DOHH2 (cell line): Measurements from ENCODE around the gene SORBS1.
A peak's percentile ranks its signal among the peaks of the same experiment; 100 is the strongest.

Experiments
- H3F3A ChIP-seq: fragments of 200-600 bp; sonication (generic), shearing (Covaris generic); 2 replicates; pipeline ENCODE4 v1.6.0; 2016; ENCODE audit warnings: antibody characterized with exemption, mild to moderate bottlenecking; ENCODE audit not compliant: control insufficient read depth, insufficient read depth
- H3K27ac ChIP-seq: fragments of 200-600 bp; sonication (generic); 2 replicates; pipeline ENCODE4 v1.5.1; 2014; ENCODE audit warnings: low read depth, mild to moderate bottlenecking, low read length, moderate library complexity
- H3K27me3 ChIP-seq: fragments of 200-600 bp; sonication (generic); 2 replicates; pipeline ENCODE4 v1.6.1; 2014; ENCODE audit warnings: mild to moderate bottlenecking, low read length, mixed read lengths; ENCODE audit not compliant: control insufficient read depth
- H3K36me3 ChIP-seq: fragments of 200-600 bp; sonication (generic); 2 replicates; pipeline ENCODE4 v1.6.1; 2014; ENCODE audit warnings: mild to moderate bottlenecking, low read length, moderate library complexity, mixed read lengths; ENCODE audit not compliant: control insufficient read depth
- H3K4me1 ChIP-seq: fragments of 200-600 bp; sonication (generic); 2 replicates; pipeline ENCODE4 v1.6.1; 2014; ENCODE audit warnings: mild to moderate bottlenecking, low read length, mixed read lengths; ENCODE audit not compliant: control insufficient read depth
- H3K4me2 ChIP-seq: fragments of 200-600 bp; sonication (generic); 2 replicates; pipeline ENCODE4 v1.6.0; 2014; ENCODE audit warnings: mild to moderate bottlenecking, low read length, moderate library complexity
- H3K4me3 ChIP-seq: fragments of 200-600 bp; sonication (generic); 2 replicates; pipeline ENCODE4 v1.5.1; 2014; ENCODE audit warnings: mild to moderate bottlenecking, low read length, mixed read lengths
- H3K79me2 ChIP-seq: fragments of 200-600 bp; sonication (generic); 2 replicates; pipeline ENCODE4 v1.6.1; 2014; ENCODE audit warnings: mild to moderate bottlenecking, low read length, mixed read lengths; ENCODE audit not compliant: control insufficient read depth
- H3K9me2 ChIP-seq: fragments of 200-600 bp; sonication (generic); replicated peaks from 2 replicates; pipeline ENCODE4 v1.6.1; 2014; ENCODE audit warnings: mild to moderate bottlenecking, low read length, mixed read lengths; ENCODE audit not compliant: control insufficient read depth
- H3K9me3 ChIP-seq: fragments of 200-600 bp; sonication (generic); 2 replicates; pipeline ENCODE4 v1.6.1; 2014; ENCODE audit warnings: antibody characterized with exemption, low read length, mixed read lengths; ENCODE audit not compliant: control insufficient read depth, insufficient read depth
- H4K20me1 ChIP-seq: fragments of 200-600 bp; sonication (generic); 2 replicates; pipeline ENCODE4 v1.6.0; 2014; ENCODE audit warnings: low read depth, mild to moderate bottlenecking, antibody characterized with exemption, low read length, moderate library complexity; ENCODE audit not compliant: control insufficient read depth, insufficient read depth
- CTCF ChIP-seq: fragments of 200-600 bp; sonication (generic); IDR thresholded peaks from one replicate; pipeline ENCODE4 v1.5.1; 2014; ENCODE audit warnings: antibody characterized with exemption, mild to moderate bottlenecking, low read depth, low read length; ENCODE audit not compliant: poor library complexity, severe bottlenecking
- EZH2phosphoT487 ChIP-seq: fragments of 200-600 bp; sonication (generic); IDR thresholded peaks from 2 replicates; pipeline ENCODE4 v1.6.1; 2017; ENCODE audit warnings: borderline replicate concordance, mild to moderate bottlenecking, antibody characterized with exemption, low read length, moderate library complexity, mixed read lengths

The SORBS1 gene

DNA sequence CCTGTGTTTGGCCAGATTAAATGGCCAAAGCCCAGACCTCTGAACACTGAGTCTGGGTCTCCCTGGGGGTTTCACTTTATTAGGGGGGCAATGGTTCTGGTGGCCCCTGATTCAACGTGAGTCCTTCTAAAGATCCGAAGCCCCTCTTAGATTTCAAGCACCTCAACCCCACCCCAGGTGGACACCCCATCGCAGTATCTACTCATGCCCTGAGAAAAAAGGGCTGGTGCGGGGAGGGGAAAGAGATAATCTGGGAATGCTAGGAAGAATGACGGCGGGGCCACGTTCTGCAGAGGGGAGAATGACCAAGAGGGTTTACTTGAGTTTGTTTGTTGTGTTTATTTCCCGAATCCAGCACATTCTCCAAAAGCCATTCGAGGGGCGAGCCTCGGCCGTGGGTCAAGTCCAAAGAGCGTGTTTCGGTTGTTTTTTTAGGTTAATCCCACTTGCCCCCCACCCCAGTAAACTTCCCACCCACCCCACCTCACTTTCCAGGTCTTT, 271.2 kb downstream of the SORBS1 start:
- peak overlapping the region; percentile 96 for H3K4me2 ChIP-seq
- peak overlapping the region; percentile 88 for H3K4me3 ChIP-seq
- H3K9me3 ChIP-seq = no peaks in the 10 kb centered on the region
- peaks cover 55% of the 10 kb centered on the region for H3K79me2 ChIP-seq
- no peaks in the 10 kb centered on the region for H3K27me3 ChIP-seq
- peaks cover 12% of the 10 kb centered on the region for H3K36me3 ChIP-seq
- no peaks in the 10 kb centered on the region for H3K9me2 ChIP-seq
- H4K20me1 ChIP-seq = peaks cover 6% of the 10 kb centered on the region; the same call in 1 of the 2 replicates
- no peak overlapping the region; the same call in 1 of the 2 replicates for H3K27ac ChIP-seq
- peaks cover 23% of the 10 kb centered on the region for H3F3A ChIP-seq
- TF ChIP-seq EZH2phosphoT487 (no peak), CTCF (no peak)
- peaks cover 75% of the 10 kb centered on the region for H3K4me1 ChIP-seq

DNA sequence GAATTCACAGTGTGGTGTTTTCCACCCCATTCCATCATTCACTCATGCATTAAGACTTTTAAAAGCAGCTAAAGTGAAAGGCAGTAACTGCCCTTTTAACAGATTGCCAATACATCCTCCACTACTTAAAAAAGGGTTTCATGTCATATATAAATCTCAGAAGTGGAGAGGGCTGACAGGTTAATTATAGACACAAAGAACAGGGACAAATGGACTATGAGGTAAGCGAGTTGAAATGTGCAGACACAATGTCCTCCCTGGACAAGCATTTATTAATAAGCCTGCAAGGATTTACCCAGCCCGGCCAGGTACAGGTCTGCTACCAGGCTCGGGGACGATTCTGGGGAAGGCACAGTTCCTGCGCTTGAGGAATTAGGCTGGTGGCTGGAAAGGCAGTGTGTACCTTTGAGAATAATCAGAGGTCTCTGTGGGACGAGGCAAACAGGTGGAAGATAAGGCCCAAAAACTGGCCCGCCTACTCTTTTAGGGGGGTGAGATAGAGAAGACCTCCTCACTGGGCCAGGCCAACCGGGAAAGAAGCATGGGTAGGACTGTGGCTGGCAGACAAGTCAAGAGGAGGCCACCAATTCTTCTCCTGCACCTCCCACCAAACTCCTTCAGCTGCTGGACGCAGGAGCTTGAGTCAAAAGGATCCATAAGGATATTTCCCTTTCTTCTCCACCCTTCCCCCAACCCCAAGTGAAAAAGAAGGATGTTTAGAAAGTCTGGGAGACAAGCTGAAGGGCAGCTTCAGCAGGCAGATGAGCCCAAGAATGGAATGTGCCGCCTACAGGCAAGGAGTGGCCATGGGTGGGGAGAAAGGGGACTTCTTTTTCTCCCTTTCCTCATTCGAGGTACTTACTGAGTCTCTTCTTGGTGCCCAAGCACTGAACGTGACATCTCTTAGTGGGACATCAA, 271.9 kb downstream of the SORBS1 start:
- H3K79me2 ChIP-seq = peaks cover 62% of the 10 kb centered on the region
- H3K27me3 ChIP-seq = no peaks in the 10 kb centered on the region
- H3F3A ChIP-seq = peaks cover 17% of the 10 kb centered on the region
- H3K4me2 ChIP-seq = peak overlapping the region; percentile 96
- peaks cover 12% of the 10 kb centered on the region for H3K36me3 ChIP-seq
- no peak overlapping the region for H3K27ac ChIP-seq
- peaks cover 6% of the 10 kb centered on the region; the same call in 1 of the 2 replicates for H4K20me1 ChIP-seq
- no peak for TF ChIP-seq EZH2phosphoT487
- TF ChIP-seq CTCF = peak; percentile 26
- peak overlapping the region; percentile 88 for H3K4me3 ChIP-seq
- peaks cover 68% of the 10 kb centered on the region for H3K4me1 ChIP-seq
- no peaks in the 10 kb centered on the region for H3K9me2 ChIP-seq
- H3K9me3 ChIP-seq = no peaks in the 10 kb centered on the region

DNA sequence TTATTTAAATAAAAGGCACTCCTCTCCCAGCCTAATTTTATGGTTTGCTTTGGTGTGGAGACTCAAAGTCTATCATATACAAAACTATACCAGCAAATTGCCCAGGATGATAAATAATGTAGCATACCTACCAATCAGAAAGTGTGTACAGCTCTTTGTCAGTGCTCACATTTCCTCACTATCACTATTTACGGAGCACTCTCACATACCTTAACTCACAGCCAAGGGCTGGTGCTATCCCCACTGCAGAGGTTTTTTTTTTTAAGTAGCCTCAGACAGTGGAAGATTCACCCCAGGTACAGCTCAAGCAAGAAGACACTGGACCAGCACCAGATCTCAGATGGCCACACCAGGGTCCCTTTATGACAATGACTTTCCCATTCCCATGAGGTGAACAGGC, 272.9 kb downstream of the SORBS1 start:
- Histone ChIP-seq H3K36me3 (peaks cover 12% of the 10 kb centered on the region), H3K9me2 (no peaks in the 10 kb centered on the region), H3K79me2 (peaks cover 69% of the 10 kb centered on the region), H3K9me3 (no peaks in the 10 kb centered on the region), H3K4me2 (peak overlapping the region; percentile 96), H3K4me3 (no peak overlapping the region), H3K27me3 (no peaks in the 10 kb centered on the region), H3K4me1 (peaks cover 58% of the 10 kb centered on the region), H3F3A (peaks cover 9% of the 10 kb centered on the region), H4K20me1 (peaks cover 6% of the 10 kb centered on the region; the same call in 1 of the 2 replicates), H3K27ac (no peak overlapping the region)
- TF ChIP-seq EZH2phosphoT487 = no peak
- no peak for TF ChIP-seq CTCF
